NCI-H345 (cell line): ENCODE measurements around the gene LANCL2.
"Not testable (repeated sequence)": the region's sequence is repeated elsewhere in the genome, so short reads cannot be mapped to it uniquely, and the experiment has no call there.

Experiments
- DNase-seq: peaks from one replicate; lab custom pipeline; 2025; lab: John Stamatoyannopoulos, UW

The LANCL2 gene

GRCh38 chr7:55362927-55363326, 2.2 kb upstream of the LANCL2 start:
- no peak for DNase-seq

GRCh38 chr7:55363386-55364170, 1.6 kb upstream of the LANCL2 start:
- no peak for DNase-seq

- DNase-seq, result peak; percentile 96
Measured at GRCh38 chr7:55365675-55366460, 731 bp downstream of the LANCL2 start.

- DNase-seq, result peak; percentile 19
Measured at GRCh38 chr7:55366461-55367070, 1.4 kb downstream of the LANCL2 start.

GRCh38 chr7:55367283-55367840, 2.2 kb downstream of the LANCL2 start:
- DNase-seq, result no peak

- DNase-seq, result no peak
Measured at GRCh38 chr7:55369427-55370400, 4.6 kb downstream of the LANCL2 start.

- DNase-seq, result no peak
Measured at GRCh38 chr7:55374213-55374612, 9.1 kb downstream of the LANCL2 start.

- no peak for DNase-seq
Measured at GRCh38 chr7:55375237-55375636, 10.1 kb downstream of the LANCL2 start.

- no peak for DNase-seq
Measured at GRCh38 chr7:55377162-55377817, 12.2 kb downstream of the LANCL2 start.

- no peak for DNase-seq
Measured at GRCh38 chr7:55379285-55379684, 14.1 kb downstream of the LANCL2 start.

GRCh38 chr7:55381189-55381588, 16.1 kb downstream of the LANCL2 start:
- DNase-seq, result no peak

- no peak for DNase-seq
Measured at GRCh38 chr7:55381696-55382095, 16.6 kb downstream of the LANCL2 start.

GRCh38 chr7:55382251-55382650, 17.1 kb downstream of the LANCL2 start:
- DNase-seq, result no peak

GRCh38 chr7:55386541-55386940, 21.4 kb downstream of the LANCL2 start:
- no peak for DNase-seq

GRCh38 chr7:55387062-55387965, 22.2 kb downstream of the LANCL2 start:
- DNase-seq, result no peak

- no peak for DNase-seq
Measured at GRCh38 chr7:55396233-55396785, 31.2 kb downstream of the LANCL2 start.

- no peak for DNase-seq
Measured at GRCh38 chr7:55397617-55398016, 32.5 kb downstream of the LANCL2 start.

- DNase-seq, result no peak
Measured at GRCh38 chr7:55400191-55400590, 35.1 kb downstream of the LANCL2 start.

- DNase-seq, result not testable (repeated sequence)
Measured at GRCh38 chr7:55402506-55402905, 37.4 kb downstream of the LANCL2 start.
